HG03571 (cell line): ENCODE data around the gene KEAP1.
"Not testable (repeated sequence)": the region's sequence is repeated elsewhere in the genome, so short reads cannot be mapped to it uniquely, and the experiment has no call there.

Experiments
- ATAC-seq: cut with Tn5 transposase; IDR thresholded peaks from one replicate; pipeline ENCODE4 v1.9.1; 2021; ENCODE audit not compliant: unreplicated experiment

The KEAP1 gene

GRCh38 chr19:10499550-10500246 is 3.5 kb downstream of the KEAP1 start:
- ATAC-seq: no peak

- no peak for ATAC-seq
Measured at GRCh38 chr19:10497371-10497770, 5.8 kb downstream of the KEAP1 start.

GRCh38 chr19:10491472-10492047 is 11.6 kb downstream of the KEAP1 start:
- no peak for ATAC-seq

GRCh38 chr19:10486551-10486950 is 16.6 kb downstream of the KEAP1 start:
- no peak for ATAC-seq

- ATAC-seq: no peak
Measured at GRCh38 chr19:10478903-10479384, 24.2 kb downstream of the KEAP1 start.

- no peak for ATAC-seq
Measured at GRCh38 chr19:10478476-10478875, 24.7 kb downstream of the KEAP1 start.

- no peak for ATAC-seq
Measured at GRCh38 chr19:10474962-10475451, 28.1 kb downstream of the KEAP1 start.

GRCh38 chr19:10473192-10473591 is 30.0 kb downstream of the KEAP1 start:
- no peak for ATAC-seq

- ATAC-seq: no peak
Measured at GRCh38 chr19:10471909-10472308, 31.2 kb downstream of the KEAP1 start.

GRCh38 chr19:10468133-10468532 is 35.0 kb downstream of the KEAP1 start:
- no peak for ATAC-seq

- ATAC-seq: no peak
Measured at GRCh38 chr19:10467104-10467706, 36.0 kb downstream of the KEAP1 start.

- ATAC-seq: no peak
Measured at GRCh38 chr19:10464456-10464855, 38.7 kb downstream of the KEAP1 start.

GRCh38 chr19:10462557-10462956 is 40.6 kb downstream of the KEAP1 start:
- ATAC-seq: no peak

GRCh38 chr19:10462042-10462441 is 41.1 kb downstream of the KEAP1 start:
- ATAC-seq: not testable (repeated sequence)

GRCh38 chr19:10461047-10461949 is 41.9 kb downstream of the KEAP1 start:
- peak; percentile 82 for ATAC-seq

- ATAC-seq: peak; percentile 15
Measured at GRCh38 chr19:10460714-10461046, 42.5 kb downstream of the KEAP1 start.

GRCh38 chr19:10458733-10459132 is 44.4 kb downstream of the KEAP1 start:
- ATAC-seq: not testable (repeated sequence)

- ATAC-seq: no peak
Measured at GRCh38 chr19:10454267-10454666, 48.9 kb downstream of the KEAP1 start.

GRCh38 chr19:10453852-10454251 is 49.3 kb downstream of the KEAP1 start:
- ATAC-seq: no peak

GRCh38 chr19:10452726-10453618 is 50.2 kb downstream of the KEAP1 start:
- no peak for ATAC-seq
